Lower leg skin (tissue), 3 donors: ENCODE results near the gene NUDT13.

Experiments
- POLR2A ChIP-seq, 2 donors: fragments of 450-650 bp; IDR thresholded peaks; one replicate each; pipeline ENCODE4 v1.6.1; 2016 to 2017; ENCODE audit warnings: antibody characterized with exemption in 2 of 2, mild to moderate bottlenecking in 1 of 2, moderate library complexity in 1 of 2
- TF ChIP-seq, protein P1 (sequence below), 3 donors: fragments of 450-650 bp; IDR thresholded peaks; one replicate each; pipeline ENCODE4 v1.5.1; 2016; ENCODE audit warnings: antibody characterized with exemption in 3 of 3, mild to moderate bottlenecking in 3 of 3, moderate library complexity in 2 of 3

DNA sequence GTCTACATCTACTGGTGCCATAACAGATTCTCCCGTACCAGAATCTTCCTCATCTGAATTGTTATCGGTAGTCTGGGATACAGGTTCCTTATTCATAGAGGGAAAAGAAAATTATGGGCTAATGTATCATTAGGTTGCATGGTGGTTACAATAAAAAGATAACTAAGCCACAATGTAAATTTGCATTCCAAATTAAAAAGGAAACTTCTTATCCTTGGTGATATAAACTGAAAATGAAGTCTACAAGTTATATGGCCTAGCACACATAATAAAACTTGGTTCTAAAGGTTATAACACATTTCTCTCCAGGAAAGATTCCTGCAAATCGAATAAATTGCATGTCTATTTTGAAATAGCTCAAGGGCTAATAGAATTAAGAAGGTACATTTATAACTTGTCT, 24.5 kb downstream of the NUDT13 start:
- TF ChIP-seq, protein P1, sequence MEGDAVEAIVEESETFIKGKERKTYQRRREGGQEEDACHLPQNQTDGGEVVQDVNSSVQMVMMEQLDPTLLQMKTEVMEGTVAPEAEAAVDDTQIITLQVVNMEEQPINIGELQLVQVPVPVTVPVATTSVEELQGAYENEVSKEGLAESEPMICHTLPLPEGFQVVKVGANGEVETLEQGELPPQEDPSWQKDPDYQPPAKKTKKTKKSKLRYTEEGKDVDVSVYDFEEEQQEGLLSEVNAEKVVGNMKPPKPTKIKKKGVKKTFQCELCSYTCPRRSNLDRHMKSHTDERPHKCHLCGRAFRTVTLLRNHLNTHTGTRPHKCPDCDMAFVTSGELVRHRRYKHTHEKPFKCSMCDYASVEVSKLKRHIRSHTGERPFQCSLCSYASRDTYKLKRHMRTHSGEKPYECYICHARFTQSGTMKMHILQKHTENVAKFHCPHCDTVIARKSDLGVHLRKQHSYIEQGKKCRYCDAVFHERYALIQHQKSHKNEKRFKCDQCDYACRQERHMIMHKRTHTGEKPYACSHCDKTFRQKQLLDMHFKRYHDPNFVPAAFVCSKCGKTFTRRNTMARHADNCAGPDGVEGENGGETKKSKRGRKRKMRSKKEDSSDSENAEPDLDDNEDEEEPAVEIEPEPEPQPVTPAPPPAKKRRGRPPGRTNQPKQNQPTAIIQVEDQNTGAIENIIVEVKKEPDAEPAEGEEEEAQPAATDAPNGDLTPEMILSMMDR (IDR thresholded peaks at IDR 0.05): no peak
- no peak for TF ChIP-seq POLR2A (IDR thresholded peaks at IDR 0.05)
